CD14-positive monocyte (primary cell): ENCODE data around the gene ZSWIM1. TPM values are rescaled to one million over a fixed set of nuclear protein-coding genes. Genes with fewer than 3 reads are reported as not detected.
"Not testable (repeated sequence)": the region's sequence is repeated elsewhere in the genome, so short reads cannot be mapped to it uniquely, and the experiment has no call there.

Source experiments
- DNase-seq, 3 donors: peaks; one replicate each; pipeline ENCODE4 v3.0.0-alpha.2; 2011 to 2022
- H2AFZ ChIP-seq: 2 replicates; pipeline ENCODE4 v1.6.0; 2012; ENCODE audit warnings: mild to moderate bottlenecking, low read depth, low read length, inconsistent platforms; ENCODE audit not compliant: insufficient read depth, poor library complexity, severe bottlenecking
- H3K27ac ChIP-seq, 2 donors: 1 replicate in 1 of 2; 2 replicates in 1 of 2; pipeline ENCODE4 v1.5.1; 2012 to 2013; ENCODE audit warnings: low read length in 2 of 2, control low read depth in 1 of 2, inconsistent platforms in 1 of 2, low read depth in 1 of 2, mild to moderate bottlenecking in 1 of 2
- H3K27me3 ChIP-seq, 2 donors: one replicate each; pipeline versions ENCODE4 v1.6.0 to v1.6.1; 2011 to 2013; ENCODE audit warnings: low read length in 2 of 2; ENCODE audit not compliant: control insufficient read depth in 2 of 2, insufficient read depth in 2 of 2
- H3K36me3 ChIP-seq, 2 donors: replicated peaks in 1 of 2; 1 replicate in 1 of 2; 2 replicates in 1 of 2; pipeline versions ENCODE4 v1.5.1 to v1.6.1; 2012 to 2013; ENCODE audit warnings: low read length in 2 of 2, control low read depth in 1 of 2, inconsistent platforms in 1 of 2, mild to moderate bottlenecking in 1 of 2; ENCODE audit not compliant: insufficient read depth in 2 of 2, control insufficient read depth in 1 of 2
- H3K4me1 ChIP-seq, 2 donors: 1 replicate in 1 of 2; 2 replicates in 1 of 2; pipeline versions ENCODE4 v1.5.1 to v1.6.1; 2012 to 2013; ENCODE audit warnings: low read length in 2 of 2, control low read depth in 1 of 2, inconsistent platforms in 1 of 2, mild to moderate bottlenecking in 1 of 2, moderate library complexity in 1 of 2; ENCODE audit not compliant: insufficient read depth in 2 of 2, control insufficient read depth in 1 of 2
- H3K4me2 ChIP-seq: replicated peaks from 2 replicates; pipeline ENCODE3; 2012; ENCODE audit warnings: low read length, moderate library complexity, mild to moderate bottlenecking; ENCODE audit not compliant: poor library complexity, severe bottlenecking; ENCODE audit errors: extremely low read depth
- H3K4me3 ChIP-seq, 3 experiments: fragments of 200-600 bp in 1 of 3; sonication (generic) in 1 of 3; replicated peaks in 1 of 3; 1 replicate in 2 of 3; 2 replicates in 1 of 3; pipeline ENCODE4 v1.5.1; 2011 to 2013; ENCODE audit warnings: low read length in 3 of 3, mild to moderate bottlenecking in 3 of 3, control low read depth in 2 of 3, low read depth in 2 of 3, inconsistent platforms in 1 of 3, moderate library complexity in 1 of 3
- H3K79me2 ChIP-seq: 2 replicates; pipeline ENCODE4 v1.6.0; 2012; ENCODE audit warnings: mild to moderate bottlenecking, control low read depth, inconsistent platforms, low read length, moderate library complexity; ENCODE audit not compliant: insufficient read depth
- H3K9ac ChIP-seq: 2 replicates; pipeline ENCODE4 v1.6.0; 2017; ENCODE audit warnings: low read length, mild to moderate bottlenecking; ENCODE audit not compliant: insufficient read depth, poor library complexity, severe bottlenecking
- H3K9me3 ChIP-seq, 2 donors: replicated peaks in 1 of 2; 1 replicate in 1 of 2; 2 replicates in 1 of 2; pipeline versions ENCODE4 v1.5.1 to v1.6.1; 2012 to 2013; ENCODE audit warnings: low read length in 2 of 2, control low read depth in 1 of 2; ENCODE audit not compliant: control insufficient read depth in 1 of 2, insufficient read depth in 1 of 2
- H4K20me1 ChIP-seq: 2 replicates; pipeline ENCODE4 v1.6.0; 2012; ENCODE audit warnings: mild to moderate bottlenecking, low read length, control low read depth, moderate library complexity; ENCODE audit not compliant: insufficient read depth
- H3K27ac Mint-ChIP-seq, 7 donors: one replicate each; pipeline ENCODE4 v1.8.0; 2020; ENCODE audit warnings: mild to moderate bottlenecking in 7 of 7, mixed read lengths in 7 of 7, moderate library complexity in 6 of 7, inconsistent platforms in 2 of 7
- H3K27me3 Mint-ChIP-seq, 3 donors: one replicate each; pipeline ENCODE4 v1.8.0; 2021 to 2022; ENCODE audit warnings: low read depth in 3 of 3, mild to moderate bottlenecking in 3 of 3, mixed read lengths in 3 of 3, moderate library complexity in 3 of 3, inconsistent platforms in 1 of 3
- H3K36me3 Mint-ChIP-seq, 2 donors: one replicate each; pipeline ENCODE4 v1.8.0; 2020; ENCODE audit warnings: mixed read lengths in 2 of 2, inconsistent platforms in 1 of 2, mild to moderate bottlenecking in 1 of 2
- H3K4me1 Mint-ChIP-seq: one replicate; pipeline ENCODE4 v1.8.0; 2020; ENCODE audit warnings: mild to moderate bottlenecking, mixed read lengths
- H3K4me3 Mint-ChIP-seq, 2 donors: one replicate each; pipeline ENCODE4 v1.8.0; 2020; ENCODE audit warnings: mild to moderate bottlenecking in 2 of 2, mixed read lengths in 2 of 2, moderate library complexity in 1 of 2
- H3K9me3 Mint-ChIP-seq, 7 donors: one replicate each; pipeline ENCODE4 v1.8.0; 2020 to 2022; ENCODE audit warnings: mixed read lengths in 7 of 7, mild to moderate bottlenecking in 6 of 7, moderate library complexity in 6 of 7, inconsistent platforms in 2 of 7
- CTCF ChIP-seq: fragments of 200-600 bp; IDR thresholded peaks from one replicate; pipeline ENCODE4 v1.8.0; 2022; ENCODE audit warnings: antibody characterized with exemption, mild to moderate bottlenecking
- WGBS: methylation state at CpG from one replicate; pipeline ENCODE4 v1.1.5; 2013; ENCODE audit warnings: missing lambda C conversion rate; ENCODE audit not compliant: insufficient coverage; 5-methylcytosine and 5-hydroxymethylcytosine counted together
- intact Hi-C, 2 donors: fragments of 100-400 bp; cut with micrococcal nuclease; formaldehyde crosslinking; loops; one replicate each; pipeline versions ENCODE4 v1.15.0 to v1.15.1; 2023
- polyA plus RNA-seq, 3 donors: library from polyadenylated mRNA; depleted of rRNA in 1 of 3; unstranded in 2 of 3; stranded (reverse) in 1 of 3; fragments of 300-500 nt in 2 of 3; fragments of >200 nt in 1 of 3; fragmentation: Illumina TruSeq in 2 of 3; gene quantifications; 1 replicate in 2 of 3; 2 replicates in 1 of 3; pipeline ENCODE4 v1.2.3, GENCODE V29; 2012 to 2021

Gene ZSWIM1
- polyA plus RNA-seq, 3 donors, result 2.5 to 2.6 (median 2.5) TPM

DNA sequence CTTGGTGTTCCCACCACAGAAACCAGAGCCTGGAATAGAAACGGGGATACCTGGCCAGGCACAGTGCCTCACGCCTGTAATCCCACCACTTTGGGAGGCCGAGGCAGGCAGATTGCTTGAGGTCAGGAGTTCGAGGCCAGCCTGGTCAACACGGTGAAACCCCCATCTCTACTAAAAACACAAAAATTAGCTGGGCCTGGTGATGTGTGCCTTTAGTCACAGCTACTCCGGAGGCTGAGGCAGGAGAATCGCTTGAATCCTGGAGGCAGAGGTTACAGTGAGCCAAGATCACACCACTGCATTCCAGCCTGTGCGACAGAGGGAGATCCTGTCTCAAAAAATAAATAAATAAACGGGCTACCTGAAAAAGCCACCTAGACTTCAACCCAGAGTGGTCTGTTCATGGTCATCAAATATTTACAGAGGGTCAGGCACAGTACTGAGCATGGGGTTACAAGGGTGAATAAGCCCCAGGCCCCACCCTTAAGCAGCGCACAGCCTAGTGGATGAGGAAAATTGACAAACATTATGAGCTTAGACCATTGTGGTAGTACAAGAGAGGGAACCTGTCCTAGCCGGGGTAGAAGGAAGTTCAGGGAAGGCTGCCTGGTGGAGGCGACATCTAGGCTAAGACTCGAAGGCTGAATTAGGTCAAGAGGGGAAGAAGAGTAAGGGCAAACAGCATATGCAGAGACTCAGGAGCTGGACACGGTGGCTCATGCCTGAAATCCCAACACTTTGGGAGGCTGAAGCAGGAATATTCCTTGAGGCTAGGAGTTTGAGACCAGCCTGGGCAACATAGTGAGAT lies 46.2 kb downstream of the ZSWIM1 start:
- 95% methylated on average over 11 of the region's 14 CpGs for WGBS
- H3K36me3 Mint-ChIP-seq, result peaks cover 0 to 3% of the 10 kb centered on the region in 2 donors
- intact Hi-C loops, result no loop called here
- Histone ChIP-seq H3K4me2 (no peak overlapping the region), H3K9me3 (no peaks in the 10 kb centered on the region), H3K27ac (no peak overlapping the region), H3K4me1 (peaks cover 6 to 9% of the 10 kb centered on the region in 2 donors), H3K4me3 (no peak overlapping the region), H3K9ac (no peak overlapping the region), H3K79me2 (no peaks in the 10 kb centered on the region), H4K20me1 (no peaks in the 10 kb centered on the region), H3K27me3 (no peaks in the 10 kb centered on the region), H3K36me3 (no peaks in the 10 kb centered on the region), H2AFZ (no peak overlapping the region)
- no peak for TF ChIP-seq CTCF
- DNase-seq, result no peak
- H3K9me3 Mint-ChIP-seq, result no peaks in the 10 kb centered on the region
- peaks cover 2 to 15% (median 10%) of the 10 kb centered on the region in 3 donors for H3K27me3 Mint-ChIP-seq
- H3K4me3 Mint-ChIP-seq, result peak overlapping the region in 1 of 2 donors; percentile 4
- peaks cover 11% of the 10 kb centered on the region for H3K4me1 Mint-ChIP-seq
- H3K27ac Mint-ChIP-seq, result peak overlapping the region in 2 of 7 donors; percentile 18 to 77

DNA sequence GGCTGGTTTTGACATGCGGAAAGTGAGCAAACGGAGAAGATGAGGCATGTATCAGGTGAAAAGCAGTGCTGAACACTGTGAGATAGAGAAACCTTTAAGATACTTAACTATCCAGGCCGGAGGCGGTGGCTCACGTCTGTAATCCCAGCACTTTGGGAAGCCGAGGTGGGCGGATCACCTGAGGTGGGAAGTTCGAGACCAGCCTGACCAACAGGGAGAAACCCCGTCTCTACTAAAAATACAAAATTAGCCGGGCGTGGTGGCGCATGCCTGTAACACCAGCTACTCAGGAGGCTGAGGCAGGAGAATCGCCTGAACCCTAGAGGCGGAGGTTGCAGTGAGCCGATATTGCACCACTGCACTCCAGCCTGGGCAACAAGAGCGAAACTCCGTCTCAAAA lies 50.7 kb downstream of the ZSWIM1 start:
- not testable (repeated sequence) for H2AFZ ChIP-seq, H3K27me3 ChIP-seq, H3K9me3 ChIP-seq, H3K27ac Mint-ChIP-seq, H3K4me1 Mint-ChIP-seq, H3K9me3 Mint-ChIP-seq, H3K9ac ChIP-seq, DNase-seq, H3K4me2 ChIP-seq, H3K4me3 Mint-ChIP-seq, H3K27ac ChIP-seq, H3K27me3 Mint-ChIP-seq, H3K36me3 Mint-ChIP-seq, H3K36me3 ChIP-seq, H3K4me3 ChIP-seq
- intact Hi-C loops, result loop anchor here (5.0 to 10.0 kb wide), 3 partner anchors 44 to 127 kb away; partner anchors contain the start of genes SPATA25 (in 1 of the 2) and UBE2C (in 1 of the 2)
- peaks cover 16 to 21% of the 10 kb centered on the region in 2 donors for H3K4me1 ChIP-seq
- 96% methylated on average over 11 of the region's 17 CpGs for WGBS
- H3K79me2 ChIP-seq, result peaks cover 37% of the 10 kb centered on the region
- H4K20me1 ChIP-seq, result peaks cover 14% of the 10 kb centered on the region
